Left ventricle myocardium superior (tissue), 1 donor: ENCODE measurements around the gene ADGRF5. TPM values are rescaled to one million over a fixed set of nuclear protein-coding genes. Genes with fewer than 3 reads are reported as not detected.
A peak's percentile ranks its signal among the peaks of the same experiment; 100 is the strongest.

Experiments used
- ATAC-seq: fragments of 200-7000 bp; cut with Tn5 transposase; one replicate; pipeline ENCODE4 v1.9.1; 2020; ENCODE audit warnings: mild to moderate bottlenecking, moderate library complexity
- DNase-seq: peaks from one replicate; pipeline ENCODE4 v3.0.0-alpha.2; 2020
- intact Hi-C: fragments of 100-400 bp; cut with micrococcal nuclease; formaldehyde crosslinking; loops from one replicate; pipeline ENCODE4 v1.11.0; 2022
- total RNA-seq: library from RNA; stranded (reverse); fragmentation: NEBNext Ultra II Directional; extraction: Animal tissue kit (Norgen Biotek cat#: 25700); gene quantifications from one replicate; pipeline ENCODE4 v1.2.1, GENCODE V29; 2021
- donor health status: DM: no; HTN: yes; CAD: no; lungs with severe emphysema.

The ADGRF5 gene
- total RNA-seq, 1 donor from 2014 or later, result 45.9 TPM

- intact Hi-C loops, result no loop called here
- DNase-seq, result no peak
- ATAC-seq, result no peak
Observed at GRCh38 chr6:46932526-46933319, 11.0 kb upstream of the ADGRF5 start.

- ATAC-seq, result no peak
- no peak for DNase-seq
- intact Hi-C loops, result no loop called here
Observed at GRCh38 chr6:46931416-46931815, 9.7 kb upstream of the ADGRF5 start.

GRCh38 chr6:46930331-46930730, 8.6 kb upstream of the ADGRF5 start:
- DNase-seq (no peak), ATAC-seq (no peak)
- intact Hi-C loops, result no loop called here

- DNase-seq, result no peak
- intact Hi-C loops, result no loop called here
- no peak for ATAC-seq
Observed at GRCh38 chr6:46927066-46927465, 5.3 kb upstream of the ADGRF5 start.

GRCh38 chr6:46926481-46926880, 4.7 kb upstream of the ADGRF5 start:
- intact Hi-C loops, result no loop called here
- DNase-seq (no peak), ATAC-seq (no peak)

- ATAC-seq (peak; percentile 63), DNase-seq (no peak)
- intact Hi-C loops, result no loop called here
Observed at GRCh38 chr6:46925563-46926253, 4.0 kb upstream of the ADGRF5 start.

- DNase-seq (no peak), ATAC-seq (peak; percentile 61)
- intact Hi-C loops, result no loop called here
Observed at GRCh38 chr6:46923476-46923875, 1.7 kb upstream of the ADGRF5 start.

GRCh38 chr6:46921059-46921458, 679 bp downstream of the ADGRF5 start:
- DNase-seq, result no peak
- intact Hi-C loops, result no loop called here
- ATAC-seq, result peak; percentile 35

GRCh38 chr6:46918806-46919205, 2.9 kb downstream of the ADGRF5 start:
- DNase-seq (no peak), ATAC-seq (no peak)

GRCh38 chr6:46917002-46917545, 4.7 kb downstream of the ADGRF5 start:
- DNase-seq (no peak), ATAC-seq (no peak)
- intact Hi-C loops, result no loop called here

More at GRCh38 chr6:46918806-46919205, 2.9 kb downstream of the ADGRF5 start:
- intact Hi-C loops, result no loop called here

GRCh38 chr6:46915866-46916265, 5.9 kb downstream of the ADGRF5 start:
- no peak for ATAC-seq
- intact Hi-C loops, result no loop called here

GRCh38 chr6:46915380-46915779, 6.4 kb downstream of the ADGRF5 start:
- intact Hi-C loops, result no loop called here
- no peak for ATAC-seq
- DNase-seq, result no peak

More at GRCh38 chr6:46915866-46916265, 5.9 kb downstream of the ADGRF5 start:
- DNase-seq, result no peak

- intact Hi-C loops, result no loop called here
- ATAC-seq (peak; percentile 30), DNase-seq (no peak)
Observed at GRCh38 chr6:46914279-46914810, 7.4 kb downstream of the ADGRF5 start.

- intact Hi-C loops, result no loop called here
- ATAC-seq, result peak; percentile 56
- DNase-seq, result no peak
Observed at GRCh38 chr6:46909371-46909770, 12.4 kb downstream of the ADGRF5 start.

- ATAC-seq, result no peak
- no peak for DNase-seq
- intact Hi-C loops, result no loop called here
Observed at GRCh38 chr6:46906776-46907175, 15.0 kb downstream of the ADGRF5 start.

- ATAC-seq (no peak), DNase-seq (no peak)
- intact Hi-C loops, result no loop called here
Observed at GRCh38 chr6:46904117-46904516, 17.6 kb downstream of the ADGRF5 start.

- intact Hi-C loops, result no loop called here
- DNase-seq, result peak; percentile 33
- peak; percentile 82 for ATAC-seq
Observed at GRCh38 chr6:46903175-46903574, 18.6 kb downstream of the ADGRF5 start.

GRCh38 chr6:46901882-46902314, 19.8 kb downstream of the ADGRF5 start:
- ATAC-seq (peak; percentile 58), DNase-seq (no peak)
- intact Hi-C loops, result no loop called here

- no peak for DNase-seq
- intact Hi-C loops, result no loop called here
- ATAC-seq, result peak; percentile 26
Observed at GRCh38 chr6:46900266-46900665, 21.5 kb downstream of the ADGRF5 start.

GRCh38 chr6:46899659-46900058, 22.1 kb downstream of the ADGRF5 start:
- no peak for ATAC-seq
- intact Hi-C loops, result no loop called here
- DNase-seq, result no peak
